HG02623 (cell line): ENCODE results near the gene METTL14.

ENCODE experiments used
- ATAC-seq: cut with Tn5 transposase; IDR thresholded peaks from one replicate; pipeline ENCODE4 v1.9.1; 2021; ENCODE audit warnings: moderate library complexity; ENCODE audit not compliant: unreplicated experiment

METTL14 gene

GRCh38 chr4:118732591-118733330, 47.6 kb downstream of the METTL14 start:
- ATAC-seq = no peak

DNA sequence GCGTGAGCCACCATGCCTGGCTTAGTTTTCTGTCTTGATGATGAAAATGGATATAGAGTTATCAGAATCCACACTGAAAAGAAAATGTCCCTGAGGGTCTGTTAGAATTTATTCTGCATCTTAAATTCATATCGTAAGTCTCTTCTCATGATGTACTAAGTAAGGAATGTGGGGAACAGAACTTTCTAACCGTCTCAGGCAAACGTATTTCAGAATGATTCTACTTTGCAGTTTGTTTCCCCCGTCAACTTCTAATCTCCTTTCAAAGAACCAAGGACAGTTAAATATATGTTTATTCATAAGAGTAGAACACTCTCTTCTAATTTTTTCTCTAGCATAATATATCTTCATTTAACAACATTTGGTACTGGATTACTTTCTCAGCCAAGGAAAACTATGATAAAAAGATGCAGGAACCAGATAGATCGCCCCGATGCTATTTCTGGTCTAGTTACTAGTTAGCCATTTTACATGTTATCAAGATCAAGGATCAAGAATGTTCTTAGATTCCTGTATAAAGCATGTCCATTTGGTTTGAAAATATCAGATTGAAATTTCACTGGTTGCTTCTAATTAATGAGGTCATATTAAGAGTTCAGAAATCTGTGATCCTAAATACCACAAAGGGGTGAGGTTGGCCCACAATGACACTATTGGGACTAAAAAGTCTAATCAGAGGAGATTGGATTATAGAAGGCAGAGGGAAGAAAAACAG, 49.5 kb downstream of the METTL14 start:
- no peak for ATAC-seq

DNA sequence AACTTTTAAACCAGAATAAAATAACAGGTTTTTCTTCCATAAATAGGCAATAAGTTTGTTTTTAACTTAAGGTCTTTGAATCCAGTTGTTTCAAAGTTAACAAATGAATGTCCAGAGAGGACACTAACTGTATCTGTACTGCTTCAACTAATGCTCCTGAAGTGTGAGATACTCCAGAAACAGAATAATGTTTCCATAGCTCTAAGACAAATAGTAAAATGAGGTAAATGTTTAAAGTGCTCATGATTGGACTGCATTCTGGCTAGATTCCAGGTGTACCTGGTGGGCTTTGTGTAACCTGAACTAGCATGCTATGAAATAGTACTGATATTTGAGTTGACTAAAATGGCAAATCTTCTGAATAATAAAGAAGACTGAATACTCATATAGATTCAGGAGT, 51.7 kb downstream of the METTL14 start:
- no peak for ATAC-seq

GRCh38 chr4:118738090-118738489, 52.9 kb downstream of the METTL14 start:
- ATAC-seq = no peak

GRCh38 chr4:118739022-118739713, 54.0 kb downstream of the METTL14 start:
- ATAC-seq = no peak

DNA sequence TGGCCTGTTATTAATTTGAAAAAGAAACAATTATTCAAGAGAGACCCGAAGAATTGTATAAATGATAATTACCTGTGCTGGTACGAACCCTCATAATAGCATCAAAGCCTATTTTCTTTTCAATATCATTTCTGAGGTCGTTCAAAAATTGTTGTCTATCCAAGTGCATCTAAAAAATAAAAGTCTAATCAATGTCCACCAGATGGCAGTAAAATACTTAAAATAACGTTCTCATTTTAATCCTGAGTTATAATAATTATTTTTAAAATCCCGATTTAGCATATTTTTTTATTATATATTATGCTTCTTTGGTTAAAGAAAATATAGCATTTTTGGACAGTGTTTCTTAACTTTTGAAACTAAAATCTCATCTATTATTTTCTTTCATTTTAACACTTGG, 55.7 kb downstream of the METTL14 start:
- ATAC-seq = no peak

DNA sequence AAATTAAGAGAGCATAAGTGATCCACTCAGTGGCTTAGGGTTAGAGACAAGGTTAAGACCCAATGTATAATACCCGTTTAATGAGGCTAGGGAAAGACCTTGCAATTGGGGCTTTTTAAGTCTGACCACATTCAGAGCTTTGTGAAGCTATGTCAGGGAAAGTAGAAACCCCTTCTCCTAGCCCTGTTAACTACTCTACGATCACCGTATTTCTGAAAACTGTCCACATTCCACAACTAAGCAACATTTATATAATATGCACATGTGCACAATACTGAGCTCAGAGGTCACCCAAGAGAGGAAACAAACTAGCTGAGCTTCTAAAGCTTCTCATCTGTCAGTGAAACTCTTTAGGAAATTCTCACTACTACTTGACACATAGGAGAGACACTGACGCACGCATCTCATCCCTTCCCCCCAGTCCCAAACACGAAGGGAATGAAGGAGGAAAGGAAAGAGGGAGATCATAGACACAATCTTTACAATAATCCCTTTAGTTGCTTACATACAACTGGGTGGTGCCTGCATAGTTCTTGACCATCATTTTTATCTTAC, 56.2 kb downstream of the METTL14 start:
- no peak for ATAC-seq

GRCh38 chr4:118742050-118742449, 56.9 kb downstream of the METTL14 start:
- ATAC-seq = no peak

DNA sequence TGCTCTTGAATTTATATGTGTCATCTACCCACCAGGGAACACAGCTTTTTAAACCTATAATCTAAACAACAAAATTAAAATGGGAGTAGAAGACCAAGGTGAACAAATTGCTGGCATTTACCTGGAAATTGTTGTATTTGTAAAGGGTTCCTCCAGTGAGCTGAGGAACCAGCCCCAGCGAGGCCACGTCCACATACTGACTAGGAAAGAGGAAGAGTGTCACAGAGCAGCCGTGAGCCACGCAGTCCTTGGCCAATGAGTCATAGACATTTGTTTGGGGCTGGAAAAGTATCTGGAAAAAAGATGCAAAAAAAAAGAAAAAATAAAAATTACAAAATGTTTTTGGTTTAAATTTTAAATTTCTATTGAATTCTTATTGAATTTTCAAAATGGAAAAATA, 58.7 kb downstream of the METTL14 start:
- ATAC-seq = no peak

DNA sequence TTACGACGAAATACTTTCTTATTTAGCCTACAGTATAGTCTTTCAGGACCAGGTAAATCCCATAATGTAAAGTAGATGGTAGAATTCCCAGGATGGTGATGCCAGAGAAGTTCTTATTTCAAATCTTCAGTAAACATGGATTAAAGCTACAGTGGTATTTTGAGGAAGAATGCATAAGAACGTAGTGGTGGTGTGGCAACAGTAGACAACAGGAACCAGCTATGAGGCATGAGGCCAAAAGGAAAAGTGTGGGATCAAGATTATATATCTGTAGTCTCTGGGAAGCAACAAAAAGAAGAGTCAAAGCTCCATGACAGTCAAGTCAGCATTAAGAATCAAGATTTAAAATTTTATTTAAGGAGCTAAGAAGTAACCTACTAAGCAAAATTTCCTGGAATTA, 60.2 kb downstream of the METTL14 start:
- no peak for ATAC-seq

DNA sequence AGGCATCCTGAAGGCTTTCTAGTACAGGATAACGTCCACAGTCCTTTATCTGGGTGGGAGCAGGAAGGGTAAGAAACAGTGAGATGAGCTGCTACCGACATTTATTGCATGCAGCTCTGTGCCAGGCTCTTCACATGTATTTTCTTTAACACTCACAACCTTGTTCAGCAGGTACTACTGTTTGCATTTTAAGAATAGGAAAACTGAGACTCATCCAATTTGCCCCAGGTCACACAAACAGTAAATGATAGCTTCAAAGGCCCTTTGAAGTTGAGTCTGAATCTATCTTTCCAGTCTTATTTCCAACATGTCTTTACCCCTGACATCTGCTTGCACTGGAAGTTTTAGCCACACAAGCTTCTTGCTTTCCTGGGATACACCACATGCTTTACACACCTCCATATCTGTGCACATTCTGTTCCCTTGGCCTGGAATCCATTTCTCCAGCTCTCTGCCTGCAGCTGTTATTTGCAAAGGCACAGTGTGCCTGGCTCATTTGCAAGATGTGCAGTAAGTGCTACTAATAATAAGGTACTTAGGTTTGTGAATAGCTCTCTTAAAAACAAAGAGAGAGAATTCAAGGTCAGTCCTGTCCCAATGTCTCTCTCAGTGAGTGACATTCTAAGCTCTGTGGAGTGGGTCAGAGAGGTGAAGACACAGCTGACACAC, 61.2 kb downstream of the METTL14 start:
- no peak for ATAC-seq

DNA sequence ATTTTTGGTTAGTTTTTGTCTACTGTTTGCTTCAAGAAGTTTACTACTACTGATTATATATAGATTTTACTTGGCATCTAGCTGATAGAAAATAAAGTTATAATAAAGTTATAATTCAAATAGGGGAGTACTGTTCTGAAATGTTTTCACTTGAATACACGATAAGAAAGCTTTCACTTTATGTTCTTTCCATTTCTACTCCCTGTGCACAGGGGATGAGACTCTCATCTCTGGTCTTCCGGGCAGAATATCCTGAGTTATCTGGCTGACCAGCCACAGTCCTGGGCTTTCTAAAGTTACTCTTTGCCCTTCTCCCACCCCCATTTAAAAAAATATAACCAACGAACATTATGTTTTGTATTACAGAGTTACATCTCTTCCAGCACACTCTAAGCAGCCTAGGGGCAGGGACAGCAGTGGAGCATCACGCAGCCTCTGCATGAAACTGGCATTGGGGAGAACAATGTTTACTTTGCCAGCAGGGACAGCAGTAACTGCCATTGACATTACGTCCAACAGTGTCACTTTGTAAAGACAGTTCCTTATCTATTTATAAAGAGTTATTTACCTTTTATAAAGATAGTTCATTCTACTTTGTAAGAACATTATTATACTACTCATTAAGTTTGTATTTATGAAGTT, 64.3 kb downstream of the METTL14 start:
- ATAC-seq = no peak

DNA sequence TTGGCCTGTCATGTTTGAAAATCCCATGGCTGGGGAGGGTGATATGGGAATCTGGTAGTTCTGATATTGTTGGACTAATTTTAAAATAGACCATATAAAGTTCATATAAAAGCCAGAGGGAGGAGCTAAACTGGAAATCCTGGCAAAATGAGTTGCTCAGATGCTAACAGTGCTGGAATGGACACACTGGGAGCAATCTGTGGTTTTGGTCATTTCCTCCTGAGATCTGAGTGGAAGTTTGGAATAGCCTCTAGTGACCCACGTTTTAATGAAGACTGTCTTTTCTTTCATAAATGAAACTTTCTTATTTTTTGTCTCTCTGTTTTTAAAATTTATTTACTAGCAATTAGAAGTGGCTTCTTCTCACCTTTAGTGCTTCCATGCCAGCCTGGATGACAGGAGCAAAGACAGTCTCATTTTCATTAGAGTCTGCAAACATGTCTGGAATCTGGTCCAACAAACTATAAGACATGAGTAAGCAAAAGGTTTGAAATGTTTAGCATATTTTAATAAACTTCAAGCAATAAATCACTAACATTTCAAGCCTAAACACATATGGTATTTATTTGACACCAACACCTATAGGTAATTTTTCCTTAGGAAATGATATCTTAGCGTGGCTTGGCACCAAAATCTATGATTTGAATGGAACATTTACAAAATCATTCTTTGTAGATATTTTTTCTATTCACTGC, 66.6 kb downstream of the METTL14 start:
- ATAC-seq = no peak

GRCh38 chr4:118752551-118752950, 67.4 kb downstream of the METTL14 start:
- ATAC-seq = no peak

DNA sequence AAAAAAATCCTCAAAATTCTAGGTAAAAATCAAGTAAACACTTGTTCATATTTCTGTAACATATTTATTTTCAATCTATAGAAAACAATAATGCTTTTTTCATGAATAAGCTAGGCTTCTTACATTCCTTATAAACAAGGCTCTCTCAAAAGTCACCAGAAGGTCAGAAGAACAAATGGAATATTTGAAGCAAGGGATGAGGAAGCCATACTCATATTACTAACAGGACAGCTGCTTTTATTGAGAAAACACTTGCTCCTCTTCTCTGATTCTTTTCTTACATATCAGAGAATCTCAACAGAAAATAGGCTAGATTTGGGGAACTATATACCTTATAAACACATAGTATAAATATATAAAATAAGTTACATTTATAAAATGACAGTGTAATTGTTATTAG, 67.9 kb downstream of the METTL14 start:
- no peak for ATAC-seq

DNA sequence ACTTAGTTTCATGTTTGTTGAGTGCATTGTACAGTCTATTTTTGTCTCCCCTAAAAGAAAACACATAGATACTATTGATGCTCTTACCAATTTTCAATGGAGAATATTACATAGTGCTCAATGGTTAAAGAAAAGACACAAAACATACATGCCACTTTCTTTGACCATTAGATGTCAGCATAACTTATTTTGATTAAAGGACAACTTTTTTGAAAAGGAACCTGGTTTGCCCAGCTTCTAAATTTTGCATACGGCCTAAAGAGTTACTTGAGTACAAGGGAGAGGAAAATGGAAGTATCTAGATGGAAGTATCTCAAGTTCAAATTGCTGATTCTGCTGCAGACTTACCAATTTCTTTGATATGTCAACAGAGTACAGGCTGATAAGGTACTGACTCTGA, 68.5 kb downstream of the METTL14 start:
- no peak for ATAC-seq

DNA sequence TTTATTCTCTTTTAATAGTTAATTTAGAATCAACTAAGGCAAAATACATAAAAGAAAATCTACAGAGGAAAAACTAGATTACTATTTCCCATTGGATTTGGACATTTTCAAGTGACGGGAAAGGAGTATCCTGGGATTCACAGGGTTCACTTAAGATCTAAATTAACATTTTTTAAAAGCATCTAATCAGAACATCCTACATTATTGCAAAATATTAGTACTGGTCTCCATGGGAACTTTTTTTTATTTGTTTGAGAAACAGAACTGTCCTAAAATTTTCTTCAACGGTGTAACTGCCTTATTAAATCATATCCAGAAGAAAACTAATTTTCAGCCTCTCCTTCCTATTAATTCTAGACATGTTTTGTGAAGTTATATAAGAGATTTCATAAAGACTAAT, 69.7 kb downstream of the METTL14 start:
- no peak for ATAC-seq

- no peak for ATAC-seq
Measured at GRCh38 chr4:118755438-118756226, 70.4 kb downstream of the METTL14 start.

DNA sequence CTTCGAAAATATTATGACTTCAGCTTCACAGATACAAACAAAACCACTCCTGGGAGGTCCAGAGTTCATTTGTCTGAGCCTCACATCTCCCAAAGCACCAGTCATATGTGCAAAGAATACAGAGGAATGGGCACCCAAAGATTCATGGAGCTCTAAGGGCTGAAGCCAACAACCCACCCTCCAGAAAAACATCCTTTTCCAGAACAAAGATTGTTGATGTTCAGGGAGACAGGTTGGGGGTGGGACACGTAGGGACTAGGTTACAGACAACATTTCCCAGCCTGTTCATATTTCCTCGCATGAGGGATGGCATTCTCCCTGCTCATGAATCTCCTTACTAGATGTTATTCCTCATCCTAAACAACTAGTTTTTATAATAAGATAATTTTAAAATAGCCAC, 71.2 kb downstream of the METTL14 start:
- ATAC-seq = no peak
